HG03025 (cell line): Measurements from ENCODE around the gene LYSMD3.
A peak's percentile ranks its signal among the peaks of the same experiment; 100 is the strongest.
"Not testable (repeated sequence)": the region's sequence is repeated elsewhere in the genome, so short reads cannot be mapped to it uniquely, and the experiment has no call there.

Experiments used
- ATAC-seq: cut with Tn5 transposase; IDR thresholded peaks from one replicate; pipeline ENCODE4 v1.9.1; 2021; ENCODE audit warnings: mild to moderate bottlenecking, moderate library complexity; ENCODE audit not compliant: unreplicated experiment, low FRiP score

LYSMD3 gene

GRCh38 chr5:90529194-90529938 is at the start of gene LYSMD3:
LYSMD3 (minus strand) TSS chr5:90529584; CDS start chr5:90525289, 4,295 bp downstream.
- ATAC-seq: peak; percentile 91

DNA sequence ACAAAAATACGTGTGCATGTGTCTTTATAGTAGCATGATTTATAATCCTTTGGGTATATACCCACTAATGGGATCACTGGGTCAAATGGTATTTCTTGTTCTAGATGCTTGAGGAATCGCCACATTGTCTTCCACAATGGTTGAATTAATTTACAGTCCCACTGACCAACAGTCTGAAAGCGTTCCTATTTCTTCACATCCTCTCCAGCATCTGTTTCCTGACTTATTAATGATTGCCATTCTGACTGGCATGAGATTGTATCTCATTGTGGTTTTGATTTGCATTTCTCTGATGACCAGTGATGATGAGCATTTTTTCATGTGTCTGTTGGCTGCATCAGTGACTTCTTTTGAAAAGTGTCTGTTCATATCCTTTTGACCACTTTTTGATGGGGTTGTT is 47.2 kb upstream of the LYSMD3 start:
- not testable (repeated sequence) for ATAC-seq

GRCh38 chr5:90575712-90576111 is 46.3 kb upstream of the LYSMD3 start:
- ATAC-seq: no peak

- ATAC-seq: no peak
Measured at GRCh38 chr5:90571147-90571773, 41.9 kb upstream of the LYSMD3 start.

DNA sequence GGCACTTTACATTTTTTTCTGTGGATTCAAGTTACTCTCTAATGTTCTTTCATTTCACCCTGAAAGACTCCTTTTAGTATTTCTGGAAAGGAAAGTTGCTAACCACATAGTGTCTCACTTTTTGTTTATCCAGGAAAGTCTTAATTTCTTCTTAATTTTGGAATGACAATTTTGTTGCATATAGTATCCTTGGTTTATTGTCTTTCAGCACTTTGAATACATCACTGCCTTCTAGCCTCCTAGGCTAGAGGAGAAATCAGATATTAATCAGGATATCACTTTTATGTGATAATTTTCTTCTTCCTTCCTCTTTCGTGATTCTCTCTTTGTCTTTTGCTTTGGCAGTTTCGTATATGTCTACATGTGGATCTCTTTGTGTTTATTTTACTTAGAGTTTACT is 40.6 kb upstream of the LYSMD3 start:
- no peak for ATAC-seq

- ATAC-seq: no peak
Measured at GRCh38 chr5:90569084-90569483, 39.7 kb upstream of the LYSMD3 start.

- no peak for ATAC-seq
Measured at GRCh38 chr5:90565491-90565890, 36.1 kb upstream of the LYSMD3 start.

DNA sequence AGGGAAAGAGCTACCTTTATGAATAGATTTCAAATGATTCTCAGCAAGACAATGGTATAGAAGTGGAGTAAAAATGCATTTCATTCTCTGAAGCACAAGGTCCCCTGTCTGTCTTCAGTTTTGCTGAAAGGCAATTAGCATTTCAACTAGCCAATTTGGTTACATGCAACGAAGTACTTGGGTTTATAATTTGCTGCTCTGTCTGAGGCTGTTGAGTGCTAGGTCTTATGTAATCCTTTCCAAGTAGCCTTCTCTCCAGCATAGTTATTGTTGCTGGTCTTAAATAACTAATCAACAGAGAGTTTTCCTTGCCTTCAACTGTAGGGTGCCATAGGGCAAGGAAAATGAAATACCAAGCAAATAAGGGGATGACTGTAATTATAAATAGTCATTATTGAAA is 33.7 kb upstream of the LYSMD3 start:
- no peak for ATAC-seq

DNA sequence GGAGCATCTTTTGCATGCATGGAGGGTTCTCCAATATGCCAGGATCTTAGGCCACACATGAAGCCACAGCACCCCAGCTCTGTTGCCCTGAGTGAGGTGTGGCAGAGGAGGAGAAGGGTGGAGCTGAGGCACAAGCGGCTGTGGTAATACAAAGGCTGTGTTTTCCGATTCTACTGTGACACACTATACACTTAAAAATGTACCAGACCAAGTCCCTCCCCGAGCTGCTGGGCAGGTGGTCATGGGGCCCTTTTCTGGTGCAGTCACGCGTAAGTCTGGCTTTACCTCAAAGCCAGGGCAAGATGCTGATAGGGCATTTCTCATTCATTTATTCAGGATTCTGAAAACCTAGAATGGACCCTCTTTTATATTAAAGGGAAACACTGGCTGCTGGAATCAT is 33.0 kb upstream of the LYSMD3 start:
- no peak for ATAC-seq

- ATAC-seq: no peak
Measured at GRCh38 chr5:90561766-90562165, 32.4 kb upstream of the LYSMD3 start.

GRCh38 chr5:90560771-90561170 is 31.4 kb upstream of the LYSMD3 start:
- ATAC-seq: no peak

GRCh38 chr5:90558344-90559192 is 29.2 kb upstream of the LYSMD3 start, which contains the start of gene ADGRV1:
ADGRV1 (plus strand) TSS chr5:90558797; CDS start chr5:90558896, 99 bp downstream.
- ATAC-seq: no peak

DNA sequence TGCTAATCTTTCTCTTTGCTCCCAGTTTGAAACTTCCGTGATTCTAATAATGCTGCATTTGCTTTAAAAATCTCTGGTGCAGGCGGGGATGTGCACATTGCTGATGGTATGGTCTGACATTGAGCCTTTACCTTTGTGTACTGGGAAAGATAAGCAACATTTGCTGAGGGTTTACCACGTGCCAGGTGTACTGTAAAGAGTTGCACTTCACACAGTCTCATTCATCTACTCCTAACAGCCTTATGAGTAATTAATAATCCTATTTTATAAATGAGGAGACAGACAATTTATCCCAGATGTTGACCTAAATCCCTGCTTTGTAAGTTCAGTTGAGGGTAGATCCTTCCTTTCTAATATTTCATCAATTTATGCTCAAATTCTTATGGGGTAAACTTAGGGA is 28.5 kb upstream of the LYSMD3 start:
- ATAC-seq: no peak

GRCh38 chr5:90557391-90557790 is 28.0 kb upstream of the LYSMD3 start:
- ATAC-seq: no peak

DNA sequence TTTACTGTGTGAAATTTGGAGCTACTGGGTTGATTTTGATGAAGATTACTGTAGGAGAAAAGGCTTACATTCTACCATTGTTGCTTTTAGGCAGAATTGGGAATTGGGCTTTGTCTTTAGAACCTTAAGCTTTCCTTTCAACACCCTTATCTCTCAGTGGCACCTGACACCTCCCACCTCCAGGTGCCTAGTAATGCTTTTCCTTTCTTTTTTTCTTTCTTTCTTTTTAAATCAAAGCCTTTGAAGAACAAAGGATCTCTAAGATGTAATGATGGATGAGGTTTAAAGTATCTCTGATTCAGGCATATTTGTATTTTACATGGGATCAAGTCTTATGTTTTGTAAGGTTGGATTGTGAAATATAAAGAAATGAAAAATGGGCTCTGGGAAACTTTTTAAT is 26.3 kb upstream of the LYSMD3 start:
- no peak for ATAC-seq

DNA sequence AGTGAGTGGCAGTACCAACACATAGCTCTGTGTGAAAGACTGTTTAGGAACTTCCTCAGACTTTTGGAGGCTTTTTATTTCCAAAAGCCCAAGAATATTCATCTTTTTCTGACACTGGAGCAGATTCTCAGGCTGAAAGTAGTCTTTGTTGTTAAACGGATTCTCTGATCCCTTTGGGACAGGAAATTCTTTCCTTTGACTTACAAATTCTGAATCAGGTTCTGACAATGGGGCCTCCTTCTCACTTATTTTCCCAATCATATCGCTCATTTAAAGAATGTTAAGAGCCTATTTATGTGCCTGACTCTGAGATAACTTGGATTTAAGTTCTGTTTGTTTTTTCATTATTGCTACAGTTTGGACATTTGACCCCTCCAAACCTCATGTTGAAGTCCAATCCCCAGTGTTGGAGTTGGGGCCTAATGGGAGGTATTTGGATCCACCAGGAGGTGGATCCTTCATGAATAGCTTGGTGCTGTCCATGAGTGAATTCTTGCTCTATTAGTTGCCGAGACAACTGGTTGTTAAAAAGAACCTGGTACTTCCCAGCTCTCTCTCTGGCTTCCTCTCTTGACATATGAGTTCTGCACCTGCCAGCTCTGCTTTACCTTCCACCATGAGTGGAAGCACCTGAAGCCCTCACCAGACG is 25.1 kb upstream of the LYSMD3 start:
- no peak for ATAC-seq

- no peak for ATAC-seq
Measured at GRCh38 chr5:90553711-90554110, 24.3 kb upstream of the LYSMD3 start.

DNA sequence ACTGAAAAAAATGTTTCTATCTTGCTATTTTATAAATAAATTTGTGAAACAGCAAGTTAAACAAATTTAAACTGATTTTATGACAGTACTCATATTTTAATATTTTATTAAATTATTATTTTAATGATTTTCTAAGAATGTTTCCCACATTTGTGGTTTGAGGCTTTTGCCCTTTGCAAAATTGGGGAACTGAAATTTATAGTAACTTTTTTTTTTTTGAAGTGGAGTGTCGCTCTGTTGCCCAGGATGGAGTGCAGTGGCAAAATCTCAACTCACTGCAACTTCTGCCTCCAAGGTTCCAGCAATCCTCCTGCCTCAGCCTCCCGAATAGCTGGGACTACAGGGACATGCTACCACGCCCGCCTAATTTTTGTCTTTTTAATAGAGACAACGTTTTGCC is 22.0 kb upstream of the LYSMD3 start:
- ATAC-seq: no peak

GRCh38 chr5:90550963-90551362 is 21.6 kb upstream of the LYSMD3 start:
- ATAC-seq: no peak

- no peak for ATAC-seq
Measured at GRCh38 chr5:90549729-90550275, 20.4 kb upstream of the LYSMD3 start.
